ENCODE results near the gene NMD3. TPM values are rescaled to one million over a fixed set of nuclear protein-coding genes. Genes with fewer than 3 reads are reported as not detected.

The NMD3 gene
- total and polyA plus RNA-seq, 8 donors, result 15.7 to 54.5 (median 41.1) TPM

- no peak for DNase-seq
- intact Hi-C loops (cut with DNase I), result no loop called here
- no peak for FAIRE-seq
- H3K27me3 ChIP-seq, result no peaks in the 10 kb centered on the region
- H3K4me1 ChIP-seq, result no peaks in the 10 kb centered on the region
- H3K27ac ChIP-seq, result no peak overlapping the region
- H3K36me3 ChIP-seq, result peaks cover 8 to 53% (median 19%) of the 10 kb centered on the region in 3 donors
- H3K9me3 ChIP-seq, result no peaks in the 10 kb centered on the region
- H3K4me3 ChIP-seq, result no peak overlapping the region
- TF ChIP-seq CTCF (IDR thresholded peaks at IDR 0.05), result no peak
- 95 to 97% methylated on average over 5 of the region's 5 CpGs for WGBS, 2 donors
- ATAC-seq, result no peak
Observed at GRCh38 chr3:161252143-161252542, 31.0 kb downstream of the NMD3 start.

GRCh38 chr3:161253711-161254110, 32.6 kb downstream of the NMD3 start:
- no peak overlapping the region for H3K4me3 ChIP-seq
- DNase-seq, result no peak
- no peaks in the 10 kb centered on the region for H3K4me1 ChIP-seq
- no peak overlapping the region for H3K27ac ChIP-seq
- TF ChIP-seq CTCF (IDR thresholded peaks at IDR 0.05), result no peak
- WGBS, 2 donors, result 48 to 52% methylated on average over 1 of the region's 1 CpG
- FAIRE-seq, result no peak
- no peak for ATAC-seq
- intact Hi-C loops (cut with DNase I), result no loop called here
- H3K27me3 ChIP-seq, result no peaks in the 10 kb centered on the region
- H3K9me3 ChIP-seq, result no peaks in the 10 kb centered on the region
- H3K36me3 ChIP-seq, result peaks cover 8 to 40% (median 18%) of the 10 kb centered on the region in 3 donors

- Histone ChIP-seq H3K4me1 (no peaks in the 10 kb centered on the region), H3K27me3 (no peaks in the 10 kb centered on the region), H3K36me3 (peaks cover 8 to 28% (median 18%) of the 10 kb centered on the region in 3 donors), H3K27ac (no peak overlapping the region), H3K4me3 (no peak overlapping the region), H3K9me3 (no peaks in the 10 kb centered on the region)
- no peak for DNase-seq
- WGBS, 2 donors, result 30 to 37% methylated on average over 1 of the region's 1 CpG
- intact Hi-C loops (cut with DNase I), result no loop called here
- no peak for TF ChIP-seq CTCF (IDR thresholded peaks at IDR 0.05)
- ATAC-seq, result no peak
- FAIRE-seq, result no peak
Observed at GRCh38 chr3:161254861-161255260, 33.8 kb downstream of the NMD3 start.

- Histone ChIP-seq H3K27ac (no peak overlapping the region), H3K9me3 (no peaks in the 10 kb centered on the region), H3K36me3 (peaks cover 0 to under 1% (median 0%) of the 10 kb centered on the region in 3 donors), H3K4me3 (no peak overlapping the region), H3K27me3 (no peaks in the 10 kb centered on the region), H3K4me1 (peaks cover 0 to 9% (median 8%) of the 10 kb centered on the region in 3 donors)
- DNase-seq (no peak), FAIRE-seq (no peak), ATAC-seq (peak in 1 of 4 donors; percentile 37)
- no peak for TF ChIP-seq CTCF (IDR thresholded peaks at IDR 0.05)
- WGBS, 2 donors, result 86 to 92% methylated on average over 3 of the region's 3 CpGs
- intact Hi-C loops (cut with DNase I), result no loop called here
Observed at GRCh38 chr3:161263057-161263456, 41.9 kb downstream of the NMD3 start.

GRCh38 chr3:161264852-161265251, 43.7 kb downstream of the NMD3 start:
- ATAC-seq, result no peak
- Histone ChIP-seq H3K9me3 (no peaks in the 10 kb centered on the region), H3K27me3 (no peaks in the 10 kb centered on the region), H3K4me1 (peaks cover 0 to 9% (median 8%) of the 10 kb centered on the region in 3 donors), H3K4me3 (no peak overlapping the region), H3K27ac (no peak overlapping the region), H3K36me3 (no peaks in the 10 kb centered on the region)
- intact Hi-C loops (cut with DNase I), result no loop called here
- TF ChIP-seq CTCF (IDR thresholded peaks at IDR 0.05), result no peak
- no peak for DNase-seq
- FAIRE-seq, result no peak
- WGBS, 2 donors, result 39 to 42% methylated on average over 1 of the region's 1 CpG
